ENCODE measurements around the gene SMCO2.

DNA sequence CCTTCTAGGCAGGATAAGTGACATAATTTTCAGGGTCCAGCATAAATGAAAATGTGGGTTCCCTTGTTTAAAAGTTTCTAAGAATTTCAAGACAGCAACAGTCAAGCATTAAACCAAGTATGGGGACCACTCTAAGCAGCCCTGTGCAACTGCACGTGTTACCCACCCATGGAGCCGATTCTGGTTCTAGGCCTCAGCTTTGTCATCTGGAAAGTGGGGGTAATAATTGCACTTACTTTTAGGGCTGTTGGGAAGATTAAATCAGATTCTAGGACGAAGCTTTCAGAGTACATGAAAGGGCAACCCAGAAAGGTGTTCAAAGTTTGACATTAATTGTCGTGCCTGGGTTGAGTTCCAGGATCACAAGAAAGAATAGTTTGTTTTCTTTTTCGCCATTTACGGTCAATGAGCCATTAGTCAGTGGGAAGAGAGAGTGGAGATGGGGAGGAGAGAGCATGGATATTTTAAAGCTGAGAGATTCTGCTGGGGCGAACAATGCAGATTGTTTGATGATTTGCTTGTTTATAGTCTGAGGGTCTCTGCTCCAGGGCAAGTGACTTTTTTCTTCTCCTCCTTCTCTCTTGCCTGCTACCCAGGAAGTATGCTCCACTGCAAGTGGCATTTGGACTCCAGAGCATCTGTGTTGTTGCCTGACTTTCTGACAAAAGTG, 66.8 kb downstream of the SMCO2 start:
- TF ChIP-seq YY1 (IDR thresholded peaks at IDR 0.05; ENCODE audit: insufficient read depth, insufficient read length), result no peak
- no peak for TF ChIP-seq SUZ12 (IDR thresholded peaks at IDR 0.05; ENCODE audit: extremely low read depth, insufficient read depth, insufficient read length)
